Measurements from ENCODE around the gene ADORA2B.

GRCh38 chr17:15896277-15896676 lies 48.7 kb upstream of the ADORA2B start:
- TF ChIP-seq CTCF (IDR thresholded peaks at IDR 0.05; ENCODE audit: low read depth, low read length, poor library complexity, severe bottlenecking) (no peak), EZH2phosphoT487 (IDR thresholded peaks at IDR 0.05; ENCODE audit: borderline replicate concordance, low read length) (no peak)
